ENCODE data around the gene PCDHGB4.

GRCh38 chr5:141403387-141403786, 15.9 kb downstream of the PCDHGB4 start:
- TF ChIP-seq POLR2A (IDR thresholded peaks at IDR 0.05), result no peak
- TF ChIP-seq CTCF (IDR thresholded peaks at IDR 0.05), result no peak

Data from esophagus squamous epithelium (tissue), 4 donors.